ENCODE measurements around the gene GDF10. TPM values are rescaled to one million over a fixed set of nuclear protein-coding genes. Genes with fewer than 3 reads are reported as not detected.

Gene GDF10
- total RNA-seq, 2 experiments from 2014 or later = 1.4 to 1.5 TPM

- Mint-ChIP-seq H3K36me3 (ENCODE audit: low read depth) (no peaks in the 10 kb centered on the region), H3K4me3 (no peak overlapping the region), H3K27me3 (peaks cover 1% of the 10 kb centered on the region), H3K9me3 (no peaks in the 10 kb centered on the region), H3K4me1 (ENCODE audit: low read depth) (no peaks in the 10 kb centered on the region), H3K27ac (no peak overlapping the region)
- intact Hi-C loops (cut with micrococcal nuclease) = loop anchor here (1.0 kb wide), 1 partner anchor 316 kb away; no protein-coding TSS in a partner anchor
- TF ChIP-seq CTCF (IDR thresholded peaks at IDR 0.05) = no peak
- ChIA-PET CTCF (interaction anchor here (0.7 to 2.2 kb wide), 18 partner anchors 8 to 347 kb away, joined by 3 to 17 read pairs (median 4); no protein-coding TSS in a partner anchor), POLR2A (no interaction called here)
- ATAC-seq (peak; percentile 17), DNase-seq (no peak)
Measured at GRCh38 chr10:47339759-47340607, 40.0 kb downstream of the GDF10 start.

- ATAC-seq = peak; percentile 83
- ChIA-PET POLR2A (no interaction called here), CTCF (interaction anchor here (0.5 to 2.2 kb wide), 27 partner anchors 8 to 348 kb away, joined by 3 to 17 read pairs (median 4); no protein-coding TSS in a partner anchor)
- Mint-ChIP-seq H3K27ac (no peak overlapping the region), H3K36me3 (ENCODE audit: low read depth) (no peaks in the 10 kb centered on the region), H3K4me3 (no peak overlapping the region), H3K27me3 (peaks cover 1% of the 10 kb centered on the region), H3K9me3 (no peaks in the 10 kb centered on the region), H3K4me1 (ENCODE audit: low read depth) (no peaks in the 10 kb centered on the region)
- DNase-seq = peak; percentile 81
- TF ChIP-seq CTCF (IDR thresholded peaks at IDR 0.05) = peak; percentile 99
- intact Hi-C loops (cut with micrococcal nuclease) = loop anchor here (1.0 kb wide), 1 partner anchor 316 kb away; no protein-coding TSS in a partner anchor
Measured at GRCh38 chr10:47340608-47341170, 40.7 kb downstream of the GDF10 start.

- H3K27ac Mint-ChIP-seq = no peak overlapping the region
- no peaks in the 10 kb centered on the region for H3K36me3 Mint-ChIP-seq (ENCODE audit: low read depth)
Measured at GRCh38 chr10:47344996-47345870, 45.2 kb downstream of the GDF10 start.

GRCh38 chr10:47346581-47347302, 46.7 kb downstream of the GDF10 start:
- no peak overlapping the region for H3K4me3 Mint-ChIP-seq
- no peak for TF ChIP-seq CTCF (IDR thresholded peaks at IDR 0.05)
- DNase-seq (no peak), ATAC-seq (no peak)
- no peaks in the 10 kb centered on the region for H3K9me3 Mint-ChIP-seq
- H3K4me1 Mint-ChIP-seq (ENCODE audit: low read depth) = no peaks in the 10 kb centered on the region
- no peak overlapping the region for H3K27ac Mint-ChIP-seq
- no peaks in the 10 kb centered on the region for H3K36me3 Mint-ChIP-seq (ENCODE audit: low read depth)
- H3K27me3 Mint-ChIP-seq = peaks cover 1% of the 10 kb centered on the region
- intact Hi-C loops (cut with micrococcal nuclease) = no loop called here
- CTCF ChIA-PET = interaction anchor here (1.6 to 2.1 kb wide), 2 partner anchors 35 to 322 kb away, joined by 3 to 6 read pairs; no protein-coding TSS in a partner anchor
- POLR2A ChIA-PET = no interaction called here

More at GRCh38 chr10:47344996-47345870, 45.2 kb downstream of the GDF10 start:
- CTCF ChIA-PET = interaction anchor here (1.1 to 2.2 kb wide), 3 partner anchors 33 to 298 kb away, joined by 3 to 5 read pairs (median 4); no protein-coding TSS in a partner anchor
- H3K4me1 Mint-ChIP-seq (ENCODE audit: low read depth) = no peaks in the 10 kb centered on the region
- ATAC-seq = no peak
- POLR2A ChIA-PET = no interaction called here
- intact Hi-C loops (cut with micrococcal nuclease) = no loop called here
- DNase-seq = no peak
- no peaks in the 10 kb centered on the region for H3K9me3 Mint-ChIP-seq
- no peak for TF ChIP-seq CTCF (IDR thresholded peaks at IDR 0.05)
- H3K4me3 Mint-ChIP-seq = no peak overlapping the region
- peaks cover 1% of the 10 kb centered on the region for H3K27me3 Mint-ChIP-seq
